ENCODE results near the gene GNMT.

GRCh38 chr6:42959917-42960242 is 674 bp upstream of the GNMT start:
- TF ChIP-seq PAX5 (IDR thresholded peaks at IDR 0.05; ENCODE audit: insufficient read depth, low read length, severe bottlenecking) (no peak), TAF1 (IDR thresholded peaks at IDR 0.05; ENCODE audit: low read depth, low read length) (no peak), POLR2AphosphoS5 (IDR thresholded peaks at IDR 0.05; ENCODE audit: low read depth, low read length) (no peak), POLR2A (IDR thresholded peaks at IDR 0.05; ENCODE audit: low read depth, low read length) (no peak)

Data from GM12891 (cell line).